Nucleus accumbens (tissue), 56 donors: ENCODE results near the gene PIGC.
A peak's percentile ranks its signal among the peaks of the same experiment; 100 is the strongest.

ENCODE experiments used
- DNase-seq, 56 donors: peaks; one replicate each; lab custom pipeline; 2025; lab: John Stamatoyannopoulos, UW

PIGC gene

GRCh38 chr1:172443666-172444453 is at the start of gene PIGC:
Gene PIGC, minus strand, starts transcription at chr1:172444069. Its CDS starts 1,447 bp downstream, at chr1:172442622.
- DNase-seq: peak in 55 of 56 donors; percentile 36 to 92 (median 80)

DNA sequence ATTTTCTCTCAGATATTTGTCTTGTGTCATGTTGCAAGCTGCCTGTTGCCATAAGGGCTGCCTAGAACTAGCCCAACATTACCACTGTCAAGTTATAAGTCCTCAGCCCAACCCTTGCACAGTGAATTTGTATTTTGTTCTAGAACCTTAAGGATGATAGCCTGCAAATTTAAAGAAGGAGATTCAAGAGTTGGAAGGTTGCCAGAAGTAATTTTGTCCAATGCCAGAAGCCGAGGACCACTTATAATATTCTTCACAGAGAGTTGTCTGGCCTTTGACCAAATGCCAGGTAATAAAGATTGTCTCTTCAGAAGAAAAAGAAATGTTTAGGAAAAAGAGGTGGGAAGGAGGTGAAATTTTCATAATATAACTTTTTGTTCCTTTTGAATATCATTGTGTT is 48.6 kb upstream of the PIGC start:
- DNase-seq: no peak

- no peak for DNase-seq
These were observed 46.0 kb upstream of the PIGC start for GRCh38 chr1:172489847-172490246.

DNA sequence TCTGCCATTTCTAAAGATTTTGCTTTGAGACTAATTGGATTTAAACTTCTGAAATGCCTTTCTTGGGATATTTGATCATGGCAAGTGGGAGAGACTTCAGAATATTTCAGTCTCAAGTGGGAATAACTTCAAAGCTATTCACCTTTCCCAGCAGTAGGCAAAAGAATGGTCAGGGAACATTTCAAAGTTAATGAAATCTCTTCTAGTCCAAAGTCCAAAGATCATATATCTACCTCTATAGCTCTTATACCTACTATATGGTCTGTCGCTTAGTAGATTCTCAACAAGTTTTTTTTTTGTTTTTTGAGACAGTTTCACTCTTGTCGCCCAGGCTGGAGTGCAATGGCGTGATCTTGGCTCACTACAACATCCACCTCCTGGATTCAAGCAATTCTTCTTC is 44.5 kb upstream of the PIGC start:
- DNase-seq: no peak

DNA sequence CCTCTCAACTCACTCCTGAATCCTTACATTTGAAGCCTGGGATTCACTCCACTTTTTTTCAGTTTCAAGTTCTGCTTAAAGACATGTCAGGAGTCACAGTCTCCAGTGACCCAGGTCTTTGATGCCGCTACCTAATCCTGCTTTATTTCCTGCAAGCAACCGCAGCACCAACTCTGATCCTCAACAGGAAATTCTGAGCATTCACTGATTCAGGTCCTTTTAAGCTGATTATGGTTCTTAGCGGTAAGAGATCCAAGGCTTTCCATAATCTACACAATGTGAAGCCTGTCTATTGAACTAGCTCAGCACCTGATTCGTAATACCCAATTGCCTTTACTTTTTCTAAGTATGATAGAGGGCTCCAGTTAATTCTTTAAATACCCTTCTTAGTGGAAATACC is 43.7 kb upstream of the PIGC start:
- DNase-seq: no peak

DNA sequence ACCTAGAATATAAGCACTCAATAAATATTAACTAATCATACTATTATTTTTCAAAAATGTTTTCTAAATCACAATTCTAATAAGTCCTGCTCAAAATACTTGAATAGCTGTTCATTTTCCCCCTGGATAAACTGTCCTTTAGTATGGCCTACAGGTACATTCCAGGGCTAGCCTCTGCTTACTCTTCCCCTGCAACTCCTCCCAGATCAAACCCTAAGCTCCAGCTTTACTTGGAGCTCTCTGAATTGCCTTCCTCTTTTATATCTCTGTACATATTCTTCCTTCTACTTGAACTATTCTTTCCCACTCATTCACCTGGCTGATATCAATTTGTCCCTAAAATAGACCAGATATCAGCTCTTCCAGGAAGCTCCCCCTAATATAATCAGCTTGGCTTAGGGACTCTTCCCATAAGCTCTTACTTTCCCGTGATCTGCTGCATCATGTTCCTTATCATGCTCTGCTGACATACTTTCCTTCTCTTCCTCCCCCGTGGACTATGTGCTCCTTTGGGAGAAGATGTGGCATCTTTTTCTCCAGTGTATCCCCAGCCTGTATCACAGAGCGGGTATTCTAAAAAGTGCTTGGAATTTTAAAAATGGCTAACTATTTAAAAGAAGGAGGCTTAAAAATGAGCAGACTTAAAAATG is 43.1 kb upstream of the PIGC start:
- DNase-seq: no peak

DNA sequence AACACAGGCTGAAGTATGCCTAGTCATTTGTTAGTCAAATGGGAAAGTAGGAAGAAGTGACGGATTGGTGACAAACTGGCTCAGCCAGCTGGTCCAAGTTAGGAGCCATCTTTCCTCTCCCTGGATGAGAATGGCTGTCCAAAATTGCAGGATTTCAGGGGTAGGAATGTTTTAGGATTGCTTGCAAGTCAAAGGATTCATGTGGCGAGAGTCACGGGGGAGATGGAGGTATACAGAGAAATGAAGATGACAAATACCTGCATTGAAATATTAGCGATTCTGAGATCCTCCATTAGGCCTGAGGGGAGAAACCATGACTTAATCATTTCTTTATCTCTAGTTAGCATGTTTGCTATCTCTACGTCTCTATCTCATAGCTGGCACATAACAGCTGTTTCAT is 41.8 kb upstream of the PIGC start:
- DNase-seq: no peak

DNA sequence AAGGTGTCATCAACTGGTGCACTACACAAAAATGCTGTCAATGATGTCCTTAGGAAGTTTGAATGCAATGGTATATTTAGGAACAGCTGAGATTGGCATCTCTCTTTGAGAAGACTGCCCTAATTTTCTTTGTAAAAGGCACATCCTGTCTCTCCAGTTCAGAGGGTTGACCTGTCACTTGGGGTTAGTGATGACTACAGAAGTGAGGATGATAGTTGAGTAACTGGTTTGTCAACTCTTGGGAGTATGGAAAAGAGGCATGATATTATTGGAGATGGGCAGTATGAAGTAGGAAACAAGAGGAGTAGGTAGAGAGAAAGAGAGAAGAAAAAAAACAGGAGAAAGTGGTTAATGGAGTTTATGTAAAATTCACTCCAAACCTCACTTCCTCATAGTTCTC is 40.4 kb upstream of the PIGC start:
- no peak for DNase-seq

- DNase-seq: no peak
These were observed 39.6 kb upstream of the PIGC start for GRCh38 chr1:172483448-172483847.

GRCh38 chr1:172482044-172482443 is 38.2 kb upstream of the PIGC start:
- no peak for DNase-seq

- DNase-seq: no peak
These were observed 36.6 kb upstream of the PIGC start for GRCh38 chr1:172480431-172480830.

DNA sequence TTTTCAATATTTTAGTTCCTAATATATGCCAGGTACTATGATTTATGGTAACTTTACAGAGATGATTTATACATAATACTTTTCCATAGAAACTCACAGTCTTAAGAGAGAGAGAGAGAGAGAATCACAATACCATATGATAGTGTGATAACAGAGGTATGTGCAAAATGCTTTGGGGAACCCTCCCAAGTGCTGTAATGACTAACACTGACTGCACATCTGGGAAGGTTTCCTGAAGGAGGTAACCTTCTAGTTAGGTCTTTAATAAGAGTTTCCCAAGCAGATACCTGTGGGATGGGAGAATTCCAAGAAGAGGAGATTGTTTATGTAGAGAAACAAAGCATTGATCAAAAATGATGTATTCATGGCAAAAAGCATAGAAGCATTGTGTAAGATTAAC is 34.6 kb upstream of the PIGC start:
- no peak for DNase-seq

DNA sequence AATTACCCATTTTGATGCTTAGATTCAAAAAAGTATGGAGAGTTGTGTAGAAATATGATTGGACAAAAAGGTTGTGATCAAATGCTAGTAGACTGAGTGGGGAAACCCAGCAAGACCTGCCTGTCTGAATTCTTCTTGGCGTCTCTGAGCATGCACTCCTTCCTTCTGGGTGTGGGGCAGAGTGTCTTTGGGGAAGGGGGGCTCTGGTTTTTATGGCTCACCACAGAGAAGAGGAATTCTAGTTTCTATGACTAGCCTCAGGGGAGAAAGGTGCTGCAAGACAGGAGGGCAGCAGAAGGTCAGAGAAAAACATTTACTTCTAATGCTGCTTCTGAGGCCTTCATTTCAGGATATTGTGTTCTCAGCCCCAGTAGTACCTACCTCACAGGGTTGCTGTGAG is 33.9 kb upstream of the PIGC start:
- no peak for DNase-seq

DNA sequence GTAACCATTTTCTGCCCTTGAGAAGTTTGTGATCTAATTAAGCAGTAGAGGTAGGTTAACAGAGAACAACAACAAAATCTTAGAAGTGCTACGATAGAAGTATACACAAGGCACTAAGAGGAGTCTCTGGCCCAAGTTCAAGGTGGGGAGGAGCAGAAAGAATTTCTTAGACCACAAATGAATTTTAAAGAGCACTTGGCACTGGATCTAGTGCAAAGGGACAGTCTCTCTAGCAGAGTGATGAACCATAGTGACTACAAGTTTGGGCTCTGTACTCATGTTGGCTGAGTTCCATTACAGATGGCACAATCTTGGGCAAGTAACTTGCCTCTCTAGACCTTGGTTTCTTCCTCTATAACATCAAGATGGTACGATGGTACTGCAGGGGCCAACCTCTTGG is 33.3 kb upstream of the PIGC start:
- DNase-seq: no peak

DNA sequence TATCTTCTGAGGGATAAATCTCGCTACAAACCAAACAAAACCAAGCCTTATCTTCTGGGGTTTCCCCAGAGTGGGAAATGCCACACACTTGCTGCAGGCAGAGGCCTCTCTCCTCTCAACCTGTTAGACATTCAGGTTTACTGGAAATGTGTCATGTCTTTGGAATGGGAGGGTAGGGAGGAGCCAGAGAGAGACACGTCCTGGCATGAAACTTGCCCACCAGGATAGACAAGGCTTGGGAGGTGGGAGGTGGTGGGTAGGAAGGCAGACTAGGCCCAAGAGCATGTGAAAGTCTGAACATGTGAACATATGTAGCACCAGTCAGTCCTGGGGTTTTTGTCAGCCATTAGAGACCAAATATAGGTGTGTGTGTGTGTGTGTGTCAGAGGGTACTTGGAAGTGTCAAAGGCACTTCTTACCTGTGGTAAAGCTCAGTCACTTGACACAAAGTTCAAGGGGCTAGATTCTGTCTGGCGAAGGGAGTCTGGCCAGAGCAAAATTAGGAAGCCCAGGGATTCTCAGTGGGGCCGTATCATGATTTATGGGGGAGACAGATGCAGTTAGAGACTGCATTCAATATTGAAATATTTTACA is 32.4 kb upstream of the PIGC start:
- DNase-seq: no peak

- no peak for DNase-seq
These were observed 30.0 kb upstream of the PIGC start for GRCh38 chr1:172473842-172474241.

DNA sequence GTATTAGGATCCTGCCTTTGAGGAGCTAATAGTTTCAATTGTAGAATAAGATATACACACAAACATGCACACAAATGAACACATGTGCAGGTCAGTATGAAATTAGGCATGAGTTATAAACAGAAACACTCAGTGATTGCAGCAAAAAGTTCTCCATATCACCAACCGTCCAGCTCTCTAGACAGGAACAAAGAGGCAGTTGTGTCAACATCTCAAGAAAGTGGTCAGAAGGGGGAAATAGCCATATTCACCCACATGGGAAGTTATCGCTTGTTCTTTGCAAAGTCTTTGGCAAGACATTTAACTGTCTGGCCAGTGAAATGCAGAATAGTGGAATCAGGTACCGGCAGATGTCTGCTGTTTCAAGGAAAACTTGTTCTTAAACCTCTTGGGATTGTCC is 29.4 kb upstream of the PIGC start:
- DNase-seq: no peak

GRCh38 chr1:172472495-172472894 is 28.6 kb upstream of the PIGC start:
- DNase-seq: no peak

DNA sequence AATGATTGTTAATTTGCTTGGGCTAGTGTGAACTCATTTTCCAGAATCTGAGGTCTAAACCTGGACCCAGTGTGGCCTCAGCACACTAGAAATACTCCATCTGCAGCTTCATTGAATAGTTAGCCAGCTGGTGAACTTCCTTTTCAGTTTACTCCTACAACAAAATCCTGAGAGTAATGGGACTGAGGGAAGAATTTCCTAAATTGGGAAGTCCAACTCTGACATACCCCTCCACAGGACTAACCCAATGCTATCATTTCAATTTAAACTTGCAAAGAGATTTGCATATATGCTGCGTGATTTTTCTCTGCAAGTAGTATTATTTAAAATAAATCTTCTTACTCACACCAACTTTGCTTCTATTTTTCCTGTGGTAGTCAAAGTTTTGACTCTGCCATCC is 27.8 kb upstream of the PIGC start:
- no peak for DNase-seq

DNA sequence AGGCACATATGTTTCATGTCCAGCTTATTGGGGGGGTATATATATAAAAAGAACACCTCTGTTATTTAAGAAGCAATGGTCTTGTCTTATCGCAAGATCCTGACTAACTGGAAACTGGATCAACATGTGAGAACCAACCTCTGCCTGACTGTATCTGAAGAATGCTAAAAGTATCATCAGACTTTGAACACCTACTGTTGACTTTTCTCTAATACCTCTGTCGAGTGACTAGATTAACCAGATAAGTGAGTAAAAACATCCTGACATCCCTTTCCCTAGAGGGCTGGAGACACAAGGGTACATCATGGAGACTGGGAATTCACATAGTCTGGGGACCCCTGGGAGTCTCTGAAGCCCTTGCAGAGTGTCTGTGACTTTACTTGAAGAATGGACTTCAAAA is 26.3 kb upstream of the PIGC start:
- no peak for DNase-seq

GRCh38 chr1:172469717-172470116 is 25.8 kb upstream of the PIGC start:
- DNase-seq: no peak

DNA sequence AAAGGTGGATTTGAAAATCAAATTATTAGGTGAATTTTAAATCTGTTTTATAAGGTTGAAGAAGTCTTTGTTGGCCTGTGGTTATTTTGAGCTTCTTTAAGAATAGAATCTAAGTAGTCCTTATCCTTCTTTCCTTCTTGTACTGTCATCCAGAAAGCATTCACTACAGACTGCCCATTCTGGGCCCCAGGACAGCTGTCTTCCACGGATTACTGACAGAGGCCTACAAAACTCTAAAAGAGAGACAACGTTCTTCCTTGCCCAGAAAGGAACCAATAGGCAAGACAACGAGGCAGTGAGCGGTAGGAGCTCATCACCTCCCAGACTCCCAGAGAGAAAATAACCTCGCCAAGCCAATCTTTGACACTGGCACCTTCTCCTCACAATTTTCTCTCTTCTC is 24.4 kb upstream of the PIGC start:
- no peak for DNase-seq
